ENCODE data around the gene KISS1R. TPM values are rescaled to one million over a fixed set of nuclear protein-coding genes. Genes with fewer than 3 reads are reported as not detected.

Gene KISS1R
- polyA plus RNA-seq, 1 donor (not counting 4 experiments of a cell fraction or from before 2014, with no cell fraction given) = not detected

DNA sequence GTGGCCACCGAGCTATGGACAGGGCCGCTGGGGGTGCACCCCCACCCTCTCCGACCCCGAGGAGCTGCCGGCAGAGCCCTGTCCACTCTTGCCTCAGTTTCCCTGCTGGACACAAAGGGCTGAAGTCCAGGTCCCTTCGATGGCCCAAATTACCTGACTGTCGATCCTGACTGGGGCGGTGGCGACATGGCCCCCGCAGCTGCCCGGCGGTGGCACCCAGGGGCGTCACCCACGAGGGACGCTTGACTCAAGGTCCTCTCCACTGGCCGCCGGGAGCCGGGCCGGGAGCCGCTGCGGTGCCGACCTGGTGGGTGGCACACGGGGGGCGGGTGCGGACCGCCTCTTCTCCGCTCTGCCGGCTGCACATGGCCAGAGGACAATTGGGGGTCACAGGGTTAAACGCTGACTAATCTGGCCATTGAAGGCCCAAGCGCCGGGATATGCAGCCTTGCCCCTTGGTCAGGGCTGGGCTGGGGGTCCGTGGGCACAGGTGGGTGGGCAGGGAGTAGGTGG lies 25.1 kb downstream of the KISS1R start:
- Histone ChIP-seq H3K9ac (ENCODE audit: control insufficient read depth, extremely low read depth, insufficient read depth, low read length) (no peak overlapping the region), H3K9me3 (ENCODE audit: control insufficient read depth, low read depth, low read length) (no peaks in the 10 kb centered on the region), H3K9me1 (ENCODE audit: control insufficient read depth, extremely low read depth, insufficient read depth, low read length) (peaks cover 2% of the 10 kb centered on the region), H3K27ac (ENCODE audit: control insufficient read depth, insufficient read depth, low read length) (no peak overlapping the region), H3K36me3 (ENCODE audit: control insufficient read depth in 2 of 2, extremely low read depth in 1 of 2, insufficient read depth in 2 of 2, low read length in 2 of 2) (peaks cover 0 to 4% of the 10 kb centered on the region in 2 experiments), H3K27me3 (ENCODE audit: control insufficient read depth, extremely low read depth, insufficient read depth, low read length) (peaks cover 6% of the 10 kb centered on the region), H3K4me1 (ENCODE audit: control insufficient read depth, extremely low read depth, insufficient read depth, low read length) (peaks cover 15% of the 10 kb centered on the region), H3K4me3 (ENCODE audit: control insufficient read depth in 2 of 3, extremely low read depth in 1 of 3, insufficient read depth in 2 of 3, low read depth in 1 of 3, low read length in 3 of 3) (no peak overlapping the region), H2AFZ (ENCODE audit: control insufficient read depth, low read length) (no peak overlapping the region), H4K20me1 (ENCODE audit: control insufficient read depth, extremely low read depth, insufficient read depth, low read length) (peaks cover 6% of the 10 kb centered on the region), H3K79me2 (ENCODE audit: control insufficient read depth, insufficient read depth, low read length) (no peaks in the 10 kb centered on the region), H3K4me2 (ENCODE audit: control insufficient read depth, extremely low read depth, insufficient read depth, low read depth, low read length) (no peak overlapping the region)
- TF ChIP-seq EZH2 (IDR thresholded peaks at IDR 0.05; ENCODE audit: low read length) = no peak
- TF ChIP-seq, protein P1, sequence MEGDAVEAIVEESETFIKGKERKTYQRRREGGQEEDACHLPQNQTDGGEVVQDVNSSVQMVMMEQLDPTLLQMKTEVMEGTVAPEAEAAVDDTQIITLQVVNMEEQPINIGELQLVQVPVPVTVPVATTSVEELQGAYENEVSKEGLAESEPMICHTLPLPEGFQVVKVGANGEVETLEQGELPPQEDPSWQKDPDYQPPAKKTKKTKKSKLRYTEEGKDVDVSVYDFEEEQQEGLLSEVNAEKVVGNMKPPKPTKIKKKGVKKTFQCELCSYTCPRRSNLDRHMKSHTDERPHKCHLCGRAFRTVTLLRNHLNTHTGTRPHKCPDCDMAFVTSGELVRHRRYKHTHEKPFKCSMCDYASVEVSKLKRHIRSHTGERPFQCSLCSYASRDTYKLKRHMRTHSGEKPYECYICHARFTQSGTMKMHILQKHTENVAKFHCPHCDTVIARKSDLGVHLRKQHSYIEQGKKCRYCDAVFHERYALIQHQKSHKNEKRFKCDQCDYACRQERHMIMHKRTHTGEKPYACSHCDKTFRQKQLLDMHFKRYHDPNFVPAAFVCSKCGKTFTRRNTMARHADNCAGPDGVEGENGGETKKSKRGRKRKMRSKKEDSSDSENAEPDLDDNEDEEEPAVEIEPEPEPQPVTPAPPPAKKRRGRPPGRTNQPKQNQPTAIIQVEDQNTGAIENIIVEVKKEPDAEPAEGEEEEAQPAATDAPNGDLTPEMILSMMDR (optimal IDR thresholded peaks at IDR 0.05 in 1 of 3, IDR thresholded peaks at IDR 0.05 in 1 of 3, conservative IDR thresholded peaks at IDR 0.05 in 1 of 3; ENCODE audit: extremely low read depth in 1 of 3, insufficient read depth in 2 of 3, low read length in 3 of 3) = no peak
- DNase-seq (ENCODE audit: low read depth, low spot score) = no peak
- dilution Hi-C loops (cut with MboI; ENCODE audit: extremely low pct_ligation_motif_present, low sequenced_read_pairs) = no loop called here
- FAIRE-seq = no peak

DNA sequence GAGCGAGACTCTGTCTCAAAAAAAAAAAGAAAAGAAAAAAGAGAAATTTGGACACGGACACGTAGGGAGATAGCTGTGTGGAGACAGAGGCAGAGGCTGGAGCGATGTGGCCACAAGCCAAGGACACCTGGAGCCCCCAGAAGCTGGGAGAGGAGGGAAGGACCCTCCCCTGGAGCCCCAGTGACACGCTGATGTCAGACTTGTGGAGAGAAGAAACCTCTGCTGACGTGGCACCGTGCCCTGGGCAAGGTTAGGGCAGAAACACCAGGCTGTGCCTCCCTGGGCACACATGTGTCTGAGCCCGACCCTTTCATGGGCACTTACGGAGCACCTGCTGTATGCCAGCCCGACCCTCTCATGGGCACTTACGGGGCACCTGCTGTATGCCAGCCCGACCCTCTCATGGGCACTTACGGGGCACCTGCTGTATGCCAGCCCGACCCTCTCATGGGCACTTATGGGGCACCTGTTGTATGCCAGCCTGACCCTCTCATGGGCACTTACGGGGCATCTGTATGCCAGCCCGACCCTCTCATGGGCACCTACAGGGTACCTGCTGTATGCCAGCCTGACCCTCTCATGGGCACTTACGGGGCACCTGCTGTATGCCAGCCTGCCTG lies 26.5 kb downstream of the KISS1R start:
- peaks cover 0 to 2% of the 10 kb centered on the region in 2 experiments for H3K36me3 ChIP-seq (ENCODE audit: control insufficient read depth in 2 of 2, extremely low read depth in 1 of 2, insufficient read depth in 2 of 2, low read length in 2 of 2)
- dilution Hi-C loops (cut with MboI; ENCODE audit: extremely low pct_ligation_motif_present, low sequenced_read_pairs) = no loop called here
- no peaks in the 10 kb centered on the region for H3K79me2 ChIP-seq (ENCODE audit: control insufficient read depth, insufficient read depth, low read length)
- no peaks in the 10 kb centered on the region for H3K9me3 ChIP-seq (ENCODE audit: control insufficient read depth, low read depth, low read length)
- TF ChIP-seq, protein P1 (optimal IDR thresholded peaks at IDR 0.05 in 1 of 3, IDR thresholded peaks at IDR 0.05 in 1 of 3, conservative IDR thresholded peaks at IDR 0.05 in 1 of 3; ENCODE audit: extremely low read depth in 1 of 3, insufficient read depth in 2 of 3, low read length in 3 of 3) = no peak
- TF ChIP-seq EZH2 (IDR thresholded peaks at IDR 0.05; ENCODE audit: low read length) = no peak
- H3K9ac ChIP-seq (ENCODE audit: control insufficient read depth, extremely low read depth, insufficient read depth, low read length) = no peak overlapping the region
- no peak overlapping the region for H3K27ac ChIP-seq (ENCODE audit: control insufficient read depth, insufficient read depth, low read length)
- no peak for FAIRE-seq
- no peak overlapping the region for H3K4me2 ChIP-seq (ENCODE audit: control insufficient read depth, extremely low read depth, insufficient read depth, low read depth, low read length)
- H3K4me1 ChIP-seq (ENCODE audit: control insufficient read depth, extremely low read depth, insufficient read depth, low read length) = peaks cover 15% of the 10 kb centered on the region
- no peak overlapping the region for H2AFZ ChIP-seq (ENCODE audit: control insufficient read depth, low read length)
- no peak overlapping the region for H3K4me3 ChIP-seq (ENCODE audit: control insufficient read depth in 2 of 3, extremely low read depth in 1 of 3, insufficient read depth in 2 of 3, low read depth in 1 of 3, low read length in 3 of 3)
- peaks cover 6% of the 10 kb centered on the region for H3K27me3 ChIP-seq (ENCODE audit: control insufficient read depth, extremely low read depth, insufficient read depth, low read length)
- no peak for DNase-seq (ENCODE audit: low read depth, low spot score)
- H3K9me1 ChIP-seq (ENCODE audit: control insufficient read depth, extremely low read depth, insufficient read depth, low read length) = peaks cover 2% of the 10 kb centered on the region
- peaks cover 6% of the 10 kb centered on the region for H4K20me1 ChIP-seq (ENCODE audit: control insufficient read depth, extremely low read depth, insufficient read depth, low read length)
